HepG2 (cell line): Measurements from ENCODE around the gene CFAP91. TPM values are rescaled to one million over a fixed set of nuclear protein-coding genes. Genes with fewer than 3 reads are reported as not detected.

Experiments
- ATAC-seq: fragments of 200-7000 bp; cut with Tn5 transposase; 3 replicates; pipeline ENCODE4 v1.9.1; 2020; ENCODE audit warnings: mild to moderate bottlenecking, moderate library complexity
- BruUV-seq: library from RNA; stranded (reverse); fragments of 400-500 nt; replicated peaks from 2 replicates; lab custom pipeline; 2021; lab: Mats Ljungman, UMichigan
- CTCF ChIA-PET: fragments of 300-600 bp; formaldehyde crosslinking; extraction: SDS; loops from one replicate; lab custom pipeline; 2021; ENCODE audit warnings: low total read pairs, inconsistent platforms, low intra/inter-chr PET ratio; lab: Yijun Ruan, JAX
- POLR2A ChIA-PET: fragments of 350-600 bp; sonication (Branson Sonifier 250); formaldehyde crosslinking; loops from one replicate; lab custom pipeline; 2020; ENCODE audit warnings: antibody characterized with exemption, inconsistent platforms; lab: Yijun Ruan, JAX
- DNase-seq: peaks from one replicate; pipeline ENCODE4 v3.0.0-alpha.2; 2015; ENCODE audit warnings: low spot score
- FAIRE-seq: peaks from 3 replicates; lab custom pipeline; 2011; peaks lifted over from hg19 to GRCh38; lab: Jason Lieb, UNC
- H2AFZ ChIP-seq: one replicate; pipeline ENCODE4 v1.6.1; 2011; ENCODE audit warnings: low read length, inconsistent platforms
- H3K27ac ChIP-seq: fragments of 300-600 bp; 3 replicates; pipeline ENCODE4 v1.8.0; 2011; ENCODE audit warnings: mixed run types, mild to moderate bottlenecking, mixed read lengths, low read length, inconsistent platforms; ENCODE audit not compliant: insufficient read depth; ENCODE audit errors: extremely low read length
- H3K27me3 ChIP-seq, 2 experiments: fragments of 200-600 bp in 1 of 2; 2 replicates in 1 of 2; 3 replicates in 1 of 2; pipeline versions ENCODE4 v1.6.0 to v1.8.0; 2011; ENCODE audit warnings: low read length in 2 of 2, mild to moderate bottlenecking in 2 of 2, moderate library complexity in 2 of 2, inconsistent platforms in 1 of 2; ENCODE audit not compliant: insufficient read depth in 2 of 2, control insufficient read depth in 1 of 2
- H3K36me3 ChIP-seq, 2 experiments: fragments of 200-600 bp in 1 of 2; replicated peaks in 1 of 2; 2 replicates in 1 of 2; 3 replicates in 1 of 2; pipeline versions ENCODE4 v1.5.1 to v1.8.0; 2011; ENCODE audit warnings: low read length in 2 of 2, inconsistent platforms in 1 of 2; ENCODE audit not compliant: insufficient read depth in 2 of 2, control insufficient read depth in 1 of 2
- H3K4me1 ChIP-seq: 2 replicates; pipeline ENCODE4 v1.5.1; 2012; ENCODE audit warnings: low read length, inconsistent platforms; ENCODE audit not compliant: insufficient read depth
- H3K4me2 ChIP-seq: 2 replicates; pipeline ENCODE4 v1.6.0; 2011; ENCODE audit warnings: low read depth, low read length, inconsistent platforms
- H3K4me3 ChIP-seq, 3 experiments: fragments of 200-600 bp in 1 of 3; sonication (generic), shearing (Covaris generic) in 1 of 3; replicated peaks in 1 of 3; 2 replicates each; pipeline ENCODE4 v1.5.1; 2011 to 2016; ENCODE audit warnings: low read length in 3 of 3, inconsistent platforms in 2 of 3, low read depth in 2 of 3, mild to moderate bottlenecking in 2 of 3, control low read depth in 1 of 3, mixed read lengths in 1 of 3; ENCODE audit not compliant: insufficient read depth in 1 of 3
- H3K79me2 ChIP-seq: one replicate; pipeline ENCODE4 v1.6.1; 2011; ENCODE audit warnings: low read length, inconsistent platforms; ENCODE audit not compliant: insufficient read depth
- H3K9ac ChIP-seq: 2 replicates; pipeline ENCODE4 v1.6.0; 2011; ENCODE audit warnings: mild to moderate bottlenecking, low read depth, low read length, inconsistent platforms; ENCODE audit not compliant: insufficient read depth
- H3K9me3 ChIP-seq: 2 replicates; pipeline ENCODE4 v1.5.1; 2012; ENCODE audit warnings: mild to moderate bottlenecking, low read length
- H4K20me1 ChIP-seq: 2 replicates; pipeline ENCODE4 v1.6.0; 2011; ENCODE audit warnings: inconsistent platforms, mild to moderate bottlenecking, low read length, moderate library complexity; ENCODE audit not compliant: insufficient read depth
- ARHGAP35 ChIP-seq: sonication (generic); formaldehyde crosslinking; IDR thresholded peaks from 2 replicates; pipeline ENCODE4 v1.9.0; 2022; ENCODE audit warnings: mild to moderate bottlenecking, inconsistent platforms, moderate library complexity, missing genetic modification reagents, borderline replicate concordance
- CBFB ChIP-seq: sonication (generic); formaldehyde crosslinking; IDR thresholded peaks from 2 replicates; pipeline ENCODE4 v1.4.0; 2020; ENCODE audit warnings: missing genetic modification reagents
- CBX5 ChIP-seq: sonication (generic); formaldehyde crosslinking; IDR thresholded peaks from 2 replicates; pipeline ENCODE4 v1.4.0; 2020; ENCODE audit warnings: missing genetic modification reagents, borderline replicate concordance
- MED13 ChIP-seq: sonication (generic); formaldehyde crosslinking; IDR thresholded peaks from 2 replicates; pipeline ENCODE4 v1.5.0; 2020; ENCODE audit warnings: missing genetic modification reagents
- NFKB2 ChIP-seq: sonication (generic); formaldehyde crosslinking; IDR thresholded peaks from 2 replicates; pipeline ENCODE4 v1.4.0; 2020; ENCODE audit warnings: missing genetic modification reagents, borderline replicate concordance
- PCBP2 ChIP-seq: fragments of 200-400 bp; formaldehyde crosslinking; optimal IDR thresholded peaks from 2 replicates; pipeline ENCODE3; 2018; ENCODE audit warnings: low read length, low read depth; ENCODE audit not compliant: poor library complexity, severe bottlenecking
- ZEB1 ChIP-seq: IDR thresholded peaks from 2 replicates; pipeline ENCODE4 v1.6.1; 2012; ENCODE audit warnings: mild to moderate bottlenecking, low read depth, inconsistent platforms; ENCODE audit not compliant: insufficient replicate concordance
- ZFP91 ChIP-seq: sonication (generic); formaldehyde crosslinking; IDR thresholded peaks from 2 replicates; pipeline ENCODE4 v1.9.0; 2022; ENCODE audit warnings: missing genetic modification reagents, mild to moderate bottlenecking, borderline replicate concordance
- ZFYVE20 ChIP-seq: sonication (generic); formaldehyde crosslinking; IDR thresholded peaks from 2 replicates; pipeline ENCODE4 v1.8.0; 2023; ENCODE audit warnings: low read depth, mild to moderate bottlenecking, moderate library complexity, missing genetic modification reagents, borderline replicate concordance
- ZNF20 ChIP-seq: sonication (generic); formaldehyde crosslinking; IDR thresholded peaks from 2 replicates; pipeline ENCODE4 v1.4.0; 2020; ENCODE audit warnings: mild to moderate bottlenecking, moderate library complexity, missing genetic modification reagents
- ZNF501 ChIP-seq: sonication (generic); formaldehyde crosslinking; IDR thresholded peaks from 2 replicates; pipeline ENCODE4 v1.5.1; 2020; ENCODE audit warnings: mild to moderate bottlenecking, moderate library complexity, missing genetic modification reagents
- WGBS: methylation state at CpG from one replicate; pipeline ENCODE4 v1.1.6; 2017; ENCODE audit warnings: low lambda C conversion rate; 5-methylcytosine and 5-hydroxymethylcytosine counted together
- in situ Hi-C: cut with HindIII; loops from 2 replicates; pipeline ENCODE4 v1.10.0; 2017; ENCODE audit warnings: low pct_unique_long_range_greater_than_20kb; ENCODE audit not compliant: extremely low pct_ligation_motif_present
- intact Hi-C: fragments of 100-400 bp; cut with micrococcal nuclease; formaldehyde crosslinking; loops from one replicate; pipeline ENCODE4 v1.10.0; 2022; ENCODE audit not compliant: unreplicated experiment
- polyA plus RNA-seq, 8 experiments: library from polyadenylated mRNA; depleted of rRNA in 3 of 8; stranded (reverse) in 7 of 8; unstranded in 1 of 8; fragments of >200 nt; fragmentation: Illumina TruSeq in 4 of 8; extraction: Trizol in 4 of 8; gene quantifications; 2 replicates each; pipeline versions ENCODE4 v1.2.1 to v1.2.3, GENCODE V29; 2011 to 2016; ENCODE audit warnings: low read depth in 4 of 8, missing spikeins in 1 of 8, mixed read lengths in 1 of 8; ENCODE audit not compliant: insufficient read depth in 1 of 8
- total RNA-seq, 5 experiments: library from RNA; depleted of rRNA; stranded (reverse); fragments of >200 nt; fragmentation: Illumina TruSeq; extraction: Trizol; gene quantifications; 2 replicates each; pipeline ENCODE4 v1.2.3, GENCODE V29; 2016; ENCODE audit warnings: low read depth in 1 of 5

The CFAP91 gene
- total and polyA plus RNA-seq, 2 of the 13 experiments (the other 11 are each of a cell fraction or from before 2014, with no cell fraction given) = not detected

DNA sequence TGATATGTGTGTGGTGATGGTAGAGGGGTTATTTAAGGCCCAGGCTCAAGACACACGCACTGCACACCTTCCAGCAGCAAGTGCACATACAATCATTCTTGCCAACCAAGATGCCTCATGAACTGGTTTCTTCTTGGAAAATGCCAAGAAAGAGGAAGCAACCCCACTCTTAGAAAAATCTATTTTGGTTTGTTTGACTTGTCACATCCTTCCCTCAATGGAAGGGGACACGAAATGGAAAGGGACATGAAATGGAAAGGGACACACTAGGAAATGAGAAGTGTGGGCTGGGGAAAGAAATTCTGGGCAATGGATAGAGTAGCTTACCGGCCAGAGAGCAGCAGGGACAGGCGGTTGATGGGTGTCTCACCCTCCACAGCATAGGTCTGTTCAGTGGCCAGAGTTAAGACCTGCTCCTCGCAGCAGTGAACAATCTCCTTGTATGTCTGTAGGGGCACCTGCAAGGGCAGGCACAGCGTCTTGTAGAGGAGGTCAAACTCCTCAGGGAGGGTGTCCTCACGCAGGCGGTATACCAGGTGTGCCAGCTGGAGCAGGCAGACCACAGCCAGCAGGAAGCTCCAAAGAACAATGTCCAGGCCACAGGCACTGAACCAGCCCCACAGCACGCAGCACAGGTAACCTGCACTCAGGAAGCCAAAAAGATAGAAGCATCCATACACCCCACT is 43.1 kb upstream of the CFAP91 start:
- FAIRE-seq = no peak
- POLR2A ChIA-PET = no interaction called here
- H3K4me2 ChIP-seq = no peak overlapping the region

More for the DNA sequence above, 43.1 kb upstream of the CFAP91 start:
- no peaks in the 10 kb centered on the region for H3K9me3 ChIP-seq
- no peak for DNase-seq
- no peak overlapping the region for H3K4me3 ChIP-seq
- H2AFZ ChIP-seq = no peak overlapping the region
- no peaks in the 10 kb centered on the region for H3K27me3 ChIP-seq
- no peaks in the 10 kb centered on the region for H3K79me2 ChIP-seq
- H3K9ac ChIP-seq = no peak overlapping the region
- CTCF ChIA-PET = no interaction called here
- intact Hi-C loops = no loop called here
- ATAC-seq = no peak
- in situ Hi-C loops = no loop called here
- TF ChIP-seq ZFYVE20 (CRISPR knock-in tag) = no peak
- no peak for TF ChIP-seq PCBP2
- no peak for TF ChIP-seq MED13
- no peak for TF ChIP-seq NFKB2 (CRISPR knock-in tag)
- TF ChIP-seq ZFP91 (CRISPR knock-in tag) = no peak
- TF ChIP-seq ARHGAP35 = no peak
- TF ChIP-seq CBFB (CRISPR knock-in tag) = no peak
- no peak for TF ChIP-seq ZEB1
- TF ChIP-seq CBX5 = no peak
- TF ChIP-seq ZNF20 = no peak
- no peak for TF ChIP-seq ZNF501
- H3K27ac ChIP-seq = no peak overlapping the region
- no peaks in the 10 kb centered on the region for H4K20me1 ChIP-seq
- 88% methylated on average over 4 of the region's 9 CpGs for WGBS
- H3K36me3 ChIP-seq = no peaks in the 10 kb centered on the region
- no peaks in the 10 kb centered on the region for H3K4me1 ChIP-seq
- no TSS peak for BruUV-seq
